Body of pancreas (tissue), 4 donors: Measurements from ENCODE around the gene CCND2. TPM values are rescaled to one million over a fixed set of nuclear protein-coding genes. Genes with fewer than 3 reads are reported as not detected.

ENCODE experiments used
- ATAC-seq: fragments of 150-250 bp; one replicate; pipeline ENCODE4 v1.9.1; 2016
- DNase-seq, 4 donors: peaks; one replicate each; pipeline ENCODE4 v3.0.0-alpha.2; 2019
- H3K27ac ChIP-seq, 4 donors: fragments of 200-600 bp; sonication (generic); 1 replicate in 3 of 4; 2 replicates in 1 of 4; pipeline versions ENCODE4 v1.5.1 to v1.6.1; 2016 to 2019; ENCODE audit warnings: mild to moderate bottlenecking in 1 of 4, mixed read lengths in 1 of 4, moderate library complexity in 1 of 4
- H3K27me3 ChIP-seq, 2 donors: fragments of 200-600 bp; sonication (generic); one replicate each; pipeline ENCODE4 v1.6.0; 2016; ENCODE audit warnings: mild to moderate bottlenecking in 1 of 2
- H3K36me3 ChIP-seq, 2 donors: fragments of 200-600 bp; sonication (generic); replicated peaks in 1 of 2; 2 replicates each; pipeline ENCODE4 v1.5.1; 2016; ENCODE audit warnings: low read depth in 2 of 2; ENCODE audit not compliant: insufficient read depth in 1 of 2
- H3K4me1 ChIP-seq: fragments of 200-600 bp; sonication (generic); one replicate; pipeline ENCODE4 v1.6.0; 2016
- H3K4me3 ChIP-seq, 2 donors: fragments of 200-600 bp; sonication (generic); 1 replicate in 1 of 2; 2 replicates in 1 of 2; pipeline ENCODE4 v1.5.1; 2016 to 2019
- H3K9me3 ChIP-seq, 3 donors: fragments of 200-600 bp; sonication (generic); 1 replicate in 2 of 3; 2 replicates in 1 of 3; pipeline ENCODE4 v1.5.1; 2016
- CTCF ChIP-seq, 7 experiments: fragments of 450-650 bp in 4 of 7; fragments of 200-600 bp in 3 of 7; sonication (generic) in 3 of 7; IDR thresholded peaks; one replicate each; pipeline ENCODE4 v1.5.1; 2016 to 2019; ENCODE audit warnings: antibody characterized with exemption in 7 of 7
- POLR2A ChIP-seq, 3 donors: fragments of 450-650 bp; IDR thresholded peaks; one replicate each; pipeline ENCODE4 v1.6.1; 2016; ENCODE audit warnings: antibody characterized with exemption in 3 of 3, mild to moderate bottlenecking in 2 of 3
- WGBS, 2 donors: methylation state at CpG; one replicate each; pipeline ENCODE4 v1.1.5; 2017; 5-methylcytosine and 5-hydroxymethylcytosine counted together
- intact Hi-C: fragments of 100-400 bp; cut with DNase I; formaldehyde crosslinking; loops from one replicate; pipeline ENCODE4 v1.15.1; 2023
- total RNA-seq, 2 donors: library from RNA; depleted of rRNA; stranded (reverse); fragments of >200 nt; gene quantifications; one replicate each; pipeline ENCODE4 v1.1.0, GENCODE V29; 2016

Gene CCND2
- total RNA-seq = 10 to 100 TPM; 32.2 to 88.7 TPM

- 1% methylated on average over 17 to 52 of the region's 52 CpGs for WGBS, 2 donors
- Histone ChIP-seq H3K36me3 (peaks cover 0 to 2% of the 10 kb centered on the region in 2 donors), H3K27me3 (peaks cover 0 to 14% of the 10 kb centered on the region in 2 donors), H3K9me3 (no peaks in the 10 kb centered on the region), H3K4me1 (peaks cover 84% of the 10 kb centered on the region), H3K27ac (peak within 1 kb of the TSS; percentile 48 to 83 (median 71)), H3K4me3 (peak within 1 kb of the TSS; percentile 57 to 81)
- intact Hi-C loops = loop anchor here (10.0 kb wide), 1 partner anchor 229 kb away; no protein-coding TSS in a partner anchor
- TF ChIP-seq POLR2A (IDR thresholded peaks at IDR 0.05) (peak; percentile 81 to 97 (median 96)), CTCF (IDR thresholded peaks at IDR 0.05) (no peak)
- DNase-seq (peak; percentile 85 to 91 (median 87)), ATAC-seq (peak; percentile 66)
These were observed at the start of gene CCND2 for GRCh38 chr12:4273652-4274395. CCND2 (plus strand) TSS chr12:4273762; CDS start chr12:4274041, 279 bp downstream.

- Histone ChIP-seq H3K36me3 (no peaks in the 10 kb centered on the region), H3K9me3 (no peaks in the 10 kb centered on the region), H3K27me3 (no peaks in the 10 kb centered on the region), H3K4me1 (no peaks in the 10 kb centered on the region), H3K27ac (no peak overlapping the region), H3K4me3 (no peak overlapping the region)
- intact Hi-C loops = no loop called here
- TF ChIP-seq POLR2A (IDR thresholded peaks at IDR 0.05) (no peak), CTCF (IDR thresholded peaks at IDR 0.05) (no peak)
- ATAC-seq (no peak), DNase-seq (no peak)
- WGBS, 2 donors = 38 to 49% methylated on average over 15 of the region's 15 CpGs
These were observed 49.2 kb upstream of the CCND2 start for GRCh38 chr12:4224206-4224889.

DNA sequence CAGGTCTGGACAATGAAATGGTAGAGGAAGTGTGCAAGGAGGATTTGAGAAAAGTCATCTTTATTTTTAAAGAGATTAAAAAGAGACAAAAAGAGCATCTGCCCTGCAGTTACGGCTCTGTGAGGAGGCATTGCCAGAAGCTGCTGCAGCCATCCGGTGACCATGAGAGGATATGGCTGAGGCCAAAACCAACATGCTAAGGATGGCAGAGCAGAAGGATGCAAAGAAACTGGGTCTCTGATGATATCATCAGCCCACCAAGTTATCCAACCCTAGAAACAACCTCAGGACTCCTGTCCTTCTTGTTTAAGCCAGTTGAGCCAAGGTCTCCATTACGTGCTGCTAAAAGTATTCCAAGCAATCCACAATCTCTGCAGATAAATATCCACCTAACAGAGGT is 48.0 kb upstream of the CCND2 start:
- TF ChIP-seq POLR2A (IDR thresholded peaks at IDR 0.05) (no peak), CTCF (IDR thresholded peaks at IDR 0.05) (no peak)
- Histone ChIP-seq H3K27me3 (no peaks in the 10 kb centered on the region), H3K4me3 (no peak overlapping the region), H3K4me1 (no peaks in the 10 kb centered on the region), H3K36me3 (no peaks in the 10 kb centered on the region), H3K9me3 (no peaks in the 10 kb centered on the region), H3K27ac (no peak overlapping the region)
- intact Hi-C loops = no loop called here
- no peak for DNase-seq
- 84 to 90% methylated on average over 3 of the region's 3 CpGs for WGBS, 2 donors
- ATAC-seq = no peak

DNA sequence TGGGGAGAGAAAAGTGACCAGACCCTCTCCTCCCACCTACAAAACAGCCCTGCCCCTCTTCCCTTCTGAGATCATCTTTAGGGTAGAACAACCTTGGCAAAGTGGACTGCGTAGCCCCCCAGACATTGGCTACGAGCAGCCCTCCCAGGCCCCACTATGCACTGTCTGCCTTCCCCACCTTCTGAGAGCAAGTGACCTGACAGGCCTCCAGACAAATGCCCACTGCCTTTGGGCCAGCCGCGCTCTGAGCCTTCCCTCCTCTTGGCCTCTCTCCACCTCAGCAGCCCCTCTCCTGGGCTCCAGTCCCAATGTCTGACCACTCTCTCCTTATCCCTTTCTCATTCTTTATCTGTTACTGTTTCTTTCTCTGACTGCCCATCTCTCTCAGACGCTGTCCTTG is 46.5 kb upstream of the CCND2 start:
- H3K4me1 ChIP-seq = no peaks in the 10 kb centered on the region
- H3K27me3 ChIP-seq = no peaks in the 10 kb centered on the region
- H3K9me3 ChIP-seq = no peaks in the 10 kb centered on the region
- DNase-seq (no peak), ATAC-seq (no peak)
- intact Hi-C loops = no loop called here
- H3K27ac ChIP-seq = no peak overlapping the region
- WGBS, 2 donors = 72 to 79% methylated on average over 5 of the region's 5 CpGs
- H3K36me3 ChIP-seq = no peaks in the 10 kb centered on the region
- no peak overlapping the region for H3K4me3 ChIP-seq
- TF ChIP-seq CTCF (IDR thresholded peaks at IDR 0.05) (no peak), POLR2A (IDR thresholded peaks at IDR 0.05) (no peak)
